NB4 (cell line): Measurements from ENCODE around the gene BTAF1.

ENCODE experiments used
- CTCF ChIP-seq: IDR thresholded peaks from one replicate; pipeline ENCODE4 v1.5.1; 2012; ENCODE audit warnings: low read depth, low read length
- POLR2A ChIP-seq: IDR thresholded peaks from 2 replicates; pipeline ENCODE4 v1.6.1; 2011; ENCODE audit warnings: mild to moderate bottlenecking; ENCODE audit not compliant: insufficient read length; ENCODE audit errors: extremely low read depth

- no peak for TF ChIP-seq POLR2A
- TF ChIP-seq CTCF = no peak
Measured at GRCh38 chr10:92054807-92055206, 131.2 kb downstream of the BTAF1 start.
